Tibial nerve (tissue), 4 donors: ENCODE measurements around the gene ARHGEF5.
"Not testable (repeated sequence)": the region's sequence is repeated elsewhere in the genome, so short reads cannot be mapped to it uniquely, and the experiment has no call there.

Experiments used
- EP300 ChIP-seq, 2 donors: sonication (generic); formaldehyde crosslinking; IDR thresholded peaks; one replicate each; pipeline ENCODE4 v1.6.1; 2017; ENCODE audit warnings: antibody characterized with exemption in 2 of 2, mild to moderate bottlenecking in 1 of 2
- POLR2A ChIP-seq, 2 donors: fragments of 450-650 bp; IDR thresholded peaks; one replicate each; pipeline ENCODE4 v1.6.1; 2017; ENCODE audit warnings: antibody characterized with exemption in 2 of 2, mild to moderate bottlenecking in 2 of 2, moderate library complexity in 2 of 2
- TF ChIP-seq, protein P1 (sequence below), 5 experiments: fragments of 200-600 bp in 3 of 5; fragments of 450-650 bp in 2 of 5; sonication (generic) in 3 of 5; IDR thresholded peaks; one replicate each; pipeline ENCODE4 v1.5.1; 2016 to 2019; ENCODE audit warnings: antibody characterized with exemption in 5 of 5, mild to moderate bottlenecking in 3 of 5, moderate library complexity in 2 of 5

DNA sequence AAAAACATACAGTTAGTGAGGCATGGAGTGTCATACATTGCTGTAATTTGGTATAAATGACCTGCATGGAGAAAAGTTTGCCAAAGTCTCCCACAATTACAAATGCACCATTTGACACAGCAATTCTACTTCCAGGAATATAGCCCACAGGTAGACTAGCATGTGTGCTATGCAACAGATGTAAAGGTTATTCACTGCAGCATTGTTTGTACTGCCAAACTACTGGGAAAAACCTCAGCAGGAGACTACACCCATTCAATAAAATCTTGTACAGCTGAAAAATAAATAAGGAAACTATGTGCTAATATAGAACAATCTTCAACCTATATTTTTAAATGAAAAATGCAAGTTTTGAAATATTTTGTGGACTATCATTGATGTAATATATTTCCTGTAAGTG lies 25.2 kb upstream of the ARHGEF5 start:
- TF ChIP-seq POLR2A, EP300 (IDR thresholded peaks at IDR 0.05): not testable (repeated sequence)
- TF ChIP-seq, protein P1, sequence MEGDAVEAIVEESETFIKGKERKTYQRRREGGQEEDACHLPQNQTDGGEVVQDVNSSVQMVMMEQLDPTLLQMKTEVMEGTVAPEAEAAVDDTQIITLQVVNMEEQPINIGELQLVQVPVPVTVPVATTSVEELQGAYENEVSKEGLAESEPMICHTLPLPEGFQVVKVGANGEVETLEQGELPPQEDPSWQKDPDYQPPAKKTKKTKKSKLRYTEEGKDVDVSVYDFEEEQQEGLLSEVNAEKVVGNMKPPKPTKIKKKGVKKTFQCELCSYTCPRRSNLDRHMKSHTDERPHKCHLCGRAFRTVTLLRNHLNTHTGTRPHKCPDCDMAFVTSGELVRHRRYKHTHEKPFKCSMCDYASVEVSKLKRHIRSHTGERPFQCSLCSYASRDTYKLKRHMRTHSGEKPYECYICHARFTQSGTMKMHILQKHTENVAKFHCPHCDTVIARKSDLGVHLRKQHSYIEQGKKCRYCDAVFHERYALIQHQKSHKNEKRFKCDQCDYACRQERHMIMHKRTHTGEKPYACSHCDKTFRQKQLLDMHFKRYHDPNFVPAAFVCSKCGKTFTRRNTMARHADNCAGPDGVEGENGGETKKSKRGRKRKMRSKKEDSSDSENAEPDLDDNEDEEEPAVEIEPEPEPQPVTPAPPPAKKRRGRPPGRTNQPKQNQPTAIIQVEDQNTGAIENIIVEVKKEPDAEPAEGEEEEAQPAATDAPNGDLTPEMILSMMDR (IDR thresholded peaks at IDR 0.05), result not testable (repeated sequence)
